PC-9 (cell line): ENCODE results near the gene MIER2.

Source experiments
- CTCF ChIP-seq: fragments of 200-600 bp; sonication (generic); conservative IDR thresholded peaks from 2 replicates; pipeline ENCODE4 v1.6.1; 2017; ENCODE audit warnings: mixed run types, antibody characterized with exemption, mild to moderate bottlenecking, moderate library complexity
- EZH2 ChIP-seq: fragments of 200-600 bp; sonication (generic); IDR thresholded peaks from 2 replicates; pipeline ENCODE4 v1.8.0; 2017; ENCODE audit warnings: antibody characterized with exemption, low read depth

GRCh38 chr19:378706-379105 is 34.1 kb upstream of the MIER2 start:
- TF ChIP-seq EZH2 (no peak), CTCF (no peak)
